ENCODE measurements around the gene TFDP1.

Gene TFDP1

GRCh38 chr13:113670541-113670940 is 86.0 kb downstream of the TFDP1 start:
- TF ChIP-seq JUND (IDR thresholded peaks at IDR 0.05; ENCODE audit: low read depth) = no peak
- in situ Hi-C loops (cut with HindIII; ENCODE audit: low pct_unique_long_range_greater_than_20kb, low sequenced_read_pairs) = no loop called here
- DNase-seq (ENCODE audit: low read depth in 1 of 2, low spot score in 1 of 2) = no peak

GRCh38 chr13:113671066-113672001 is 86.8 kb downstream of the TFDP1 start:
- in situ Hi-C loops (cut with HindIII; ENCODE audit: low pct_unique_long_range_greater_than_20kb, low sequenced_read_pairs) = no loop called here
- TF ChIP-seq JUND (IDR thresholded peaks at IDR 0.05; ENCODE audit: low read depth) = no peak
- DNase-seq (ENCODE audit: low read depth in 1 of 2, low spot score in 1 of 2) = no peak

GRCh38 chr13:113672002-113672651 is 87.6 kb downstream of the TFDP1 start:
- no peak for DNase-seq (ENCODE audit: low read depth in 1 of 2, low spot score in 1 of 2)
- in situ Hi-C loops (cut with HindIII; ENCODE audit: low pct_unique_long_range_greater_than_20kb, low sequenced_read_pairs) = no loop called here
- TF ChIP-seq JUND (IDR thresholded peaks at IDR 0.05; ENCODE audit: low read depth) = no peak

All from T47D (cell line).